ENCODE results near the gene RHOD.
A peak's percentile ranks its signal among the peaks of the same experiment; 100 is the strongest.

Gene RHOD

DNA sequence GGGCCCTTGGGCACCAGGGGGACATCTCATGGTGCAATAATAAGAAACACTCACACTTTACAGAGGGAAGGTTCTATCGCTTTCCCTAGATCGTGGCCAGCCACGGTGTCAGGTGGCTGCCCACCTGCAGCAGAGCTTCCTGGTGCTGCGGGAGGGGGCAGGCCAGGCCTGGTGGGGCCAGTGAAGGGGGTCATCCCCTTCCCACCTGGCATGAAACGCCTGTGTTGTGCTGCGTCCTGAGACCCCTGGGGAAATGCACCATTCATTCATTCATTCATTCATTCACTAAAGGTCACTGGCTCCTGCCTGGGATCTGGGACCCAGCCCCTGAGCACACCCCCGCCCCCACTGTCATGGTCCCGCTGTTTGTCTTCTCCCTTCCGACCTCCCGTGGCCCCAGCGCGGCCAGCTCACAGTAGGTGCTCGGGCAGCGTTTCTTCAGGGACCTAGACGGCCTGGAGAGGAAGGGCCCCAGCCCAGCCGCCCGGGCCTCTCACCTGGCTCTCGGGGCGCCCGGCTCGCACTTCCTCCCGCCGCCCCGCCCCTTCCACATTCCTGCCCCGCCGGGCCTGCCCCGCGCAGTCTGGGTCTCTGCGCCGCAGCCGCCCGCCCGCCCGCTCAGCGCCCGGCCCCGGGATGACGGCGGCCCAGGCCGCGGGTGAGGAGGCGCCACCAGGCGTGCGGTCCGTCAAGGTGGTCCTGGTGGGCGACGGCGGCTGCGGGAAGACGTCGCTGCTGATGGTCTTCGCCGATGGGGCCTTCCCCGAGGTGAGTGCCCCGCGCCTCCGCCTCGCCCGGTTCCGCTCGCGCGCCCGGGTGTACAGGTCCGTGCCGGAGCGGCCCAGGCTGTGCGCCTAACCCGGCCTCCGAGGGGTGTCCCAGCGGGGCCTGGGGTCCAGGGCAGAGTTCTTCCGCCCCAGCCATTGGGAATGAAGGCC, at the start of gene RHOD:
TSS of gene RHOD (plus strand) at position 581 of the 938 bp plus-strand sequence. CDS start at position 637, 56 bp downstream.
- FAIRE-seq = no peak
- DNase-seq (ENCODE audit: low spot score) = no peak

DNA sequence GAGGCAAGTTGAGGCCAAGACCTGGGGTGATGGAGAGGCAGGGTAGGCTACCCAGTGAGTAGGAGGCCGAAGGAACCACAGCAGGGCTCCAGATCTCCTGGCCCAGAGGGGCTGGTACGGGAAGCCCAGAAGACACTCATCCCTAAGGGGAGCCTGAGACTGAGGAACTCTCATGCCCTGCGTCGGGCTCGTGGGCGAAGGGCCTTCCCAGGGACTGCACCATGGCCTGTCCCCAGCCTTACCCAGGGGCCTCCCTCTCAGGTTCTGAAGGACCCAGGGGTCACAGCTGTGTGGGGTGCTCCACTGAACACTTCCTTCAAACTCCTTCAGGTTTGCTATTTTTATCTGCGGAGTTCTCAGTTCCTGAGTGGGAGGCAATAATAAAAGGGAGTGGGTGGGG, 49.5 kb upstream of the RHOD start:
- no peak for DNase-seq (ENCODE audit: low spot score)
- FAIRE-seq = no peak

DNA sequence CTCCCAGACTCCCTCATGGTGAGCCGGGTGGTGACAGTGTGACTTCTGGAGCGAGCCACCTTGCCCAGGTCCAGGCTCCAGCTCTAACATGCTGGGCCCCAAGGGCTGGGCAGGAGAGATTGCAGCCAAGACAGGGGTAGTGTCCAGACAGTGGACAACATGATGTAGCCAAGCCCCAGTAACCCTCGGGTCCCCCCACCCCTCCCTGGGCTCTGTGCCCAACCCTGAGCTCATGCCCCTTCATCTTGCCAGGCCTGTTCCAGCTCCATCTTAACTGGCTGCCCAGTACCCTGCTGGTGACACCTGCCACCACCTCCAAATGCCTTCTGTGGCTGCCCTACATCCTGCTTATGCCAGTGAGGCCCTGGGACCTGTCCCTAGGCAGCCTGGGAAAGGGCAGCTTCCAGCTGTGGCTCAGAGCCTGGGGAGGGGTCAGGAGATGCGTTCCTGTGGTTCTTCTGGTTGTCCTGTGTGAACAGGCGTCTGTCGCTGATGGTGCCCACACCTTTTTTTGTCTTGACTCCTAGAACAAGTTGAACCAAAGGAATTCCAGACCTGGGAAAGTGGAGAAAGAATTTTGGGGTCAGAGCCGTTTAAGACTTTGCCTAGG, 46.2 kb upstream of the RHOD start:
- DNase-seq (ENCODE audit: low spot score) (no peak), FAIRE-seq (no peak)

- no peak for FAIRE-seq
- DNase-seq (ENCODE audit: low spot score) = no peak
Measured at GRCh38 chr11:67013511-67014045, 43.1 kb upstream of the RHOD start.

- no peak for FAIRE-seq
- DNase-seq (ENCODE audit: low spot score) = no peak
Measured at GRCh38 chr11:67014343-67014742, 42.3 kb upstream of the RHOD start.

GRCh38 chr11:67015048-67015447, 41.6 kb upstream of the RHOD start:
- FAIRE-seq = no peak
- DNase-seq (ENCODE audit: low spot score) = no peak

GRCh38 chr11:67016550-67016949, 40.1 kb upstream of the RHOD start:
- DNase-seq (ENCODE audit: low spot score) (no peak), FAIRE-seq (no peak)

GRCh38 chr11:67020949-67021348, 35.7 kb upstream of the RHOD start:
- DNase-seq (ENCODE audit: low spot score) (no peak), FAIRE-seq (no peak)

GRCh38 chr11:67022341-67022933, 34.2 kb upstream of the RHOD start:
- DNase-seq (ENCODE audit: low spot score) = peak; percentile 84

DNA sequence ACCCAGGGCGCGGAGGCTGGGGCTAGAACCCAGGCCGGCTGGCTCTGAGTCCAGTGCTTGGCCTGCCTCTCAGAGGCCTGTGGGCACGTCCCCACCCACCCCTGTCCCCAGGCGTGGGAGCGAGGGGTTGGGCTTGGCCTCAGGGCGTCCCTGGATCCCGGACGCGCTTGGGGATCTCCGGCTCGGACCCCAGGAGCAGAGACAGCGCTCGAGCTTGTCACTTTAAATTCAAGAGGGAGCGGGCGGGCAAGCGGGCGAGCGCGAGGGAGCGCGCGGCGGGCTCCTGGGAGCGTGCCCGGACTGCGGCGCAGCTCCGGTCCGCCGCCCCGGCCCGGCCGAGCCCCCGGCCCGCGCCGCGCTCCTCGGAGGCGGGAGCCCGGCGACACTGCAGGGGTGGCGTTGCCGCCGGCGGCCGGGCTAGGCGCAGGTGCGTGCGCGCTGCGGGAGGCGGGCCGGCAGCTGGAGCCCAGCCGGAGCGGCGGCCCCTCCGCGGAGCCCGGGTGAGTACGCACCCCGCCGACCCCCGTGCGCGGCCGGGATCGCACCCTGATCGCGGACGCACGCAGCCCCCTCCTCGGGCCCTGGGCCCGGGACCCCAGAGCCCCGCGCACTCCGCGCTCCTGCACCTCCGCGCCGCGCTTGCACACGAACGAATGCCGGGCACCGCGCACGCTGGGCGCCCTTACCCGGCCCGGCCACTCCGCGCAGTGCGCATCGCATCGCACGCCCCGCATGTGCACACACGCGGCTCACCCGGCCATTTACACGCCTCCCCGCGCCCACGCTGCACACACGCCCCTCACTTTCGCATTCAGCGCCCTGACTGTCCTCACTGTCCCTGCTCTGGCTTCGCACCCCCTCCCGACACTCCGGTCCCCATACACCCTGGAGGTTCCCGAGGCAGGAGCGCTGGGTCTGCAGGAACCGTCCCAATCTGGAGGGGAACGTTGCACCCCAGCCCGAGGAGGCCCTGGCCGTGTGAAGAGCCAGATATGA, 33.4 kb upstream of the RHOD start, which contains the start of gene SYT12:
TSS of gene SYT12 (plus strand) at position 174 of the 996 bp plus-strand sequence. CDS start 7,011 bp downstream, outside the sequence.
- FAIRE-seq (no peak), DNase-seq (ENCODE audit: low spot score) (no peak)

More at GRCh38 chr11:67022341-67022933, 34.2 kb upstream of the RHOD start:
- peak; percentile 90 for FAIRE-seq

DNA sequence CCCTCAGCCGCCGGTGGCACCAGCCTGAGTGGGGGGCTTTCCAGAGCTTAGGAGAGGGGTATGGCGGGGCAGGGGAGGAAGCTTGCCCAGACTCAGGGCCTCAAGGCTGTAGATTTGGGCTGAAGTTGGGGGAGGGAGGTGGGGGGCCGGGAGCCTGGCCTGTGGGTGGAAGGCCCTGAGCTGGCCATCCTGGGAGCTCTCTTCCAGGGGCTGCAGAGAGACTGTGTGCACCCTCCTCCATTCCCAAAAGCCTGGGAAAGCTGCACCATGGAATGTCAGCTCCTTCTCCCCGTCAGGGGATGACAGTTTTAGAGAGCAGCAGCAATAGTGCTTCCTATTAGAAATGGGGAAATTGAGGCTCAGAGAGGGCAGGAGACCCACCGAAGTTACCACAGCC, 32.7 kb upstream of the RHOD start:
- DNase-seq (ENCODE audit: low spot score) (no peak), FAIRE-seq (no peak)

DNA sequence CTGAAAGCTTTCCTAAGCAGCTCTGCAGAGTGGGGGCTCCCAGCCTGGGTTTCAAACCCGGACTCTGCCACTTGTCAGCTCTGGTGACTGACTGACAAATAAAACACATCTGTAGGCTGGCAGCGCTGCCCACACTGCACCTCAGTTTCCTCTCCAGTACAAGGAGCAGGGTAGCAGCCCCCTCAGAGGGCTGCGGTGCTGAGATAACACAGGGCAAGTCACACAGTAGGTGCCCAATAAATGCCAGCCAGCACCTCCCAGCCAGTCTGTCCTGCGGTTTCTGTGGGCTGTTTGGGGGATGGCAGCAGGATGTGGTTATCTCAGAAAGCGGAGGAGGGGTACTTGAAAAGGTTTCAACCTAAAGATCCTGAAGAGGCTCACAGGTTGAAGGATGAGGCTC, 32.2 kb upstream of the RHOD start:
- peak; percentile 54 for FAIRE-seq
- DNase-seq (ENCODE audit: low spot score) = peak; percentile 65

DNA sequence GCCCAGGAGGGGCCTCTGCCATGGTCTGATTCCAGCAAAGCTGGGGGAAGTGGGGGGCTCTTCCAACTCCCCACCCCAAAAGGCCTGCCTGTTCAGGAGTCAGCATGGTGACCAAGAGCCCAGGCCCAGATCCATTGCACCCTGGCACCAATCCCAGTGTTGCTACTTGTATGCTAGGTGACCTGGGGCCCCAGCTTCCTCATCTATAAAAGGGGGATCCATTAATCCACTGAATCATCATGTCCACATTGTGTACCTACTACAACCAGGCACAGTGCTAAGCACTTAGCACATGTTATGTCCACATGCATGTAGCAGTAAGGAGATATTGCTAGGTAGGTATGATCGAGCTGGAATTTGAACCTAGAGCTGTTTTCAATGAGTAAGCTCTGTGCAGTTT, 31.7 kb upstream of the RHOD start:
- no peak for FAIRE-seq

DNA sequence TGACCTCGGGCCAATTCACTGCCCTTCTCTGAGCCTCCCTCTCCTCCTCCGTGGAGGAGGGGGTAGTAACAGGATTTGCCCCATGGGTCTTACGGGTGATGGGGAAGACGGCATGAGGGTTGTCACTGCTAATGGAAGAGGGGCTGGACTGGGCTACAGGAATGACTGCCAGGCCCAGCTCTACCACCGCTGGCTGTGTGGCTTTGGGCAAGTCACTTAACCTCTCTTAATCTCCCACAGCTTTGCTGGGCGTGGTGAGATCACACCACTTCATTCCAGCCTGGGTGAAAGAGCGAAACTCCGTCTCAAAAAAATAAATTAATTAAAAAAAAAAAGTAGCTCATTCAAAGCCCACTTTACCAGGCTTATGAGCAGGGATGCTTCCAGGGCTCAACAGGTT, 30.9 kb upstream of the RHOD start:
- DNase-seq (ENCODE audit: low spot score) = no peak

More for the DNA sequence above, 31.7 kb upstream of the RHOD start:
- no peak for DNase-seq (ENCODE audit: low spot score)

DNA sequence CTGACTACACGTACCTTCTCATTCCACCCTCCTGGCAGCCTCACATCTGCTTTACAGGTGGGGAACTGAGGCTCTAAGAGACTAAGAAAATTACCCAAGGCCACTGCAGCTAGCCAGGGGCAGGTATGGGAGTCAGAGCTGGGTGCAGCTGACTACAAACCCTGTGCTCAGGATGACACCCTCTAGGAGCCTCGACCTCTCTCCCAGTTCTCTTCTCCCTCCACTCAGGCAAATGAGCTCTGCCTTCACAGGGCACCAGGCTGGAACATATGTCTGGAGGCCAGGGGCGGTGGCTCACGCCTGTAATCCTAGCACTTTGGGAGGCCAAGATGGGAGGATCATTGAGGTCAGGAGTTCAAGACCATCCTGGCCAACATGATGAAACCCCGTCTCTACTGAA, 29.7 kb upstream of the RHOD start:
- no peak for DNase-seq (ENCODE audit: low spot score)
- FAIRE-seq = no peak

More for the DNA sequence above, 30.9 kb upstream of the RHOD start:
- FAIRE-seq = no peak

DNA sequence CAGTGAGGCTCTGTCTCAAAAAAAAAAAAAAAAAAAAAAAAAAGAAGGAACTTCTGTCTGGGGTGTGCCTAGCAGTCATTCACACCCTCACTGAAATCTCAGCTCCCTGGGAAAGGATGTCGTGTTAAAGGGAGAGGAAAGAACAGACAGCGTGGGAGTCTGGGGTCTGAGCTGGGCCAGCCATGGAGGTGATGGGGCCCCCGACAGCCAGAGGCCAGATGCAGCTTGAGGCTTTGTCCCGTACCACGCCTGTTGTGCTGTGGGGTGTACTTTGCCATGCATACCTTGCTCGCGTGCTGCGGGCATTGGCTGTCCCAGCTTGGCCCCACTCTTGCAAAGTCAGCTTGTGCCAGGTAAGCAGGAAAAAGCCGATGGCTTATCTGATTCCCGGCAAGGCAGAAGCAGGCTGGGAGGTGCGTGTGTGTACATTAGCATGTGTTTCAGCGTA, 29.1 kb upstream of the RHOD start:
- FAIRE-seq = no peak
- DNase-seq (ENCODE audit: low spot score) = no peak

GRCh38 chr11:67027943-67028542, 28.6 kb upstream of the RHOD start:
- no peak for FAIRE-seq
- no peak for DNase-seq (ENCODE audit: low spot score)

DNA sequence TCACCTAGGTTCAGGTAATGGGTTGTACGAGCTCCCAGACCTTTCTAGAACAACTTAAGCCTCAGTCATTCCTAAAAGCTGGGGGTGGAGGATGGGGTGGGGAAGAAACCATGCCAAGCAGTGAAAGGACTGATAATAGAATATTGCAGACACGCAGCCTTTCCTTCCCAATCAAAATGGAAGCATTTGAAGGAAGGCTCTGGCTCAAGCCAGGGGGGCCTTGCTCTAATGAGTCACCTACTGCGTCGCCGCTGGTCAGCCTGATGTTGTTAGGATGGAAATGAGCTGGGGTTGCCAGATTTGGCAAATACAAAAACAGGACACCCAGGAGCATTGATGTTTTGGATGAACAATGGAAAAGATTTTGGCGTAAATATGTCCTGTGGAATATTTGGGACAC, 27.5 kb upstream of the RHOD start:
- FAIRE-seq = no peak

GRCh38 chr11:67030976-67031375, 25.7 kb upstream of the RHOD start:
- no peak for DNase-seq (ENCODE audit: low spot score)
- no peak for FAIRE-seq

More for the DNA sequence above, 27.5 kb upstream of the RHOD start:
- no peak for DNase-seq (ENCODE audit: low spot score)
